HG02571 (cell line): ENCODE measurements around the gene COL5A2.

Source experiments
- ATAC-seq: cut with Tn5 transposase; IDR thresholded peaks from one replicate; pipeline ENCODE4 v1.9.1; 2021; ENCODE audit warnings: mild to moderate bottlenecking, moderate library complexity; ENCODE audit not compliant: unreplicated experiment

The COL5A2 gene

DNA sequence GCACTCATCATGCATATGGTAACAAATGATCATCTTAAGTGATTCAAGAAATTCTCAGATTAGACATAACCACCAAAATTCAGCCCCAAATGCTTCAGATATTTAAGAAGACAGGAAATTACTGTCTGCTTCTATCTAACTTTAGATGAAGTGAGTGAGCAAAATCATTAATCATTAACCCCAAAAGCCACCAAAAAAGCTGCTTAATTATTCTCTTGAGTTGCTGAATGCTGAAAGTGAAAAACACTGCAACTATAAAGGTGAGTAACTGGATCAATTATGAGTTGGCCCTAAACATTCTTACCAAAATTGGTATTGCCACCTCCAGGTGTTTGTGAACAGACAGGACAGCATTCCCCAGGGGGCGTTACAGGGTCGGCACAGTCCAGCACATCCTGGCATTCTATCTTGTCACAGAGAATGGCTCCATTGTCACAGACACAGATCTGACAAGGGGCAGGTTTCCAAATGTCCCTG lies 69.6 kb downstream of the COL5A2 start:
- ATAC-seq = peak; percentile 86

DNA sequence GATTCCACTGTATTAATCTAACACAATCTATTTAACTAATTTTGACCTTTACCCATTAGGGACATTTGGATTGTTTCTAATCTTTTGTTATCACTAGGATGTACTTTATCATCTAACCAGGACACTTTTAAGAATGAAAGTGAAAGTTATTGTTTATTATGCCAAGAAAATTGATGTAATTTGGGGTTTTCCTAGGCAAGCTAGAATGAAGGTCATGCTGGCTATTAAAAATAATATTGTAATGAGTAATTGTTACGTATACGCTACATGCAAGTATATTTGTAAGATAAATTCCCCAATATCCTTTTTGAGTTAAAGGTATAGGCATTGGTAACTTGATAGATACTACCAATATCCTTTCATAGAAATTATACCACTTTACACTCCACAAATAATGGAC lies 74.6 kb downstream of the COL5A2 start:
- ATAC-seq = no peak

DNA sequence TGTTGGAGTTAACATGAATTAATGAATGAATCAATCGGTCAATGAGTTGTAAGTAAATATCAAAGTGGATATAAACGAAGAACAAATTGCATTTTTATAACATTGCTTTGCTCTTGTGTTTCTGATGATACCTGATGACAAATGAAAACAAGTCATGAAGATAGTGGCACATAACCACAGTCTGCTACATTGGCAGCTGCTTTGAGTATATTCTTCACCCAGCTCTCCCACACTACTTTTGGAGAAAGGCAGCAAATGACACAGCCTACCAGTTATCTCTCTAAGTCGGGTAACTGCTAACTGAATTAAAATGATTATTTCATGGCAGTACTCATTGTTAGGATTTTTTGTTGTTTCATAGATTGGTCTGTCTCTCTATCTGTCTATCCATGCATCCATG lies 76.8 kb downstream of the COL5A2 start:
- ATAC-seq = no peak

DNA sequence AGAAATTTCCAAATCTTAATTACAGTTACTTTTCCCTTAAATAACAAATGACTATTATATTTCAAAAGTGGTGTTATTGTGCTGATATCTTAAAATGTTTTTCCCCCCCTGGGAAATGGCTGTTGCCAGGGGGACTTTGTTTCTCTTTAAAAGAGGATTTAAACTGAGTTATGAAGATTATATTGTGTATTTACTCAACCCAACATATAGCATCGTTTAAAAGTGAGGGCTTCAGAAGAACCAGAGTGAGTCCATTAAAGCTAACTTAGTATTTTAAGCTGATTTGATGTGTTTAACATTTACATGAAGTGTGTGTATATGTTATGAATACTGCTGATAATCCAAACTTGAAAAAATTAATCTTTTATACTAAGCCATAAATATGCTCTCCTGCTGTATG lies 81.6 kb downstream of the COL5A2 start:
- ATAC-seq = no peak

DNA sequence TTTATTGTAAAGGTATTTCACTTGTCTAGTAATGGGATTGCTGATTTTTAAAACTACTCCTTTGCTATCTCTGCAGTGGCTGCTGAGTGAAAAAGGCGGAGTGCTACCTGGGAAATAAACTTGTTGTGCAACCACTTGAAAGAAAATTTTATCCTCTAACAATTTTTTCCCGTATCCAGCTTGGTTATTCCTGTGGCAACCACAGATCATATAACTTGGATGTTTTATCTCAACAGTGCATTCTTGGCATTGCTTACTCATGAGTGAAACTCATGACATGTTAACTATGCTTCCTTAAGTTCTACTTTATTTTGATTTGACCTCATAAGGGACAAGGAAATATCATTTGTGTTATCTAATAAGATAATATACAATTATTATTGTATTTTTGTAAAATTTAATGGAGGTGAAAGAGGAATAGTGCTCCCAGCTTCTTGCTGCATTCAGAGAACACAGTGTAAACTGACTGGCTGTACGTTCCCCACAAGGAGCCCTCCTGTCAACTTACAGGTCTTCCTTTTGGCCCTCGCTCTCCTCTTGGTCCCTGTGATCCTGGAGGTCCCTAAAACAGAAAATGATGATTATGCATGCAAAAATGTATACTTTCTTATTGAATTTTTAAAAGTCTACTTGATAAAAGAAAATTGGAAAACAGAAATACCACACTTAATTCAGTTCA lies 82.7 kb downstream of the COL5A2 start:
- no peak for ATAC-seq

DNA sequence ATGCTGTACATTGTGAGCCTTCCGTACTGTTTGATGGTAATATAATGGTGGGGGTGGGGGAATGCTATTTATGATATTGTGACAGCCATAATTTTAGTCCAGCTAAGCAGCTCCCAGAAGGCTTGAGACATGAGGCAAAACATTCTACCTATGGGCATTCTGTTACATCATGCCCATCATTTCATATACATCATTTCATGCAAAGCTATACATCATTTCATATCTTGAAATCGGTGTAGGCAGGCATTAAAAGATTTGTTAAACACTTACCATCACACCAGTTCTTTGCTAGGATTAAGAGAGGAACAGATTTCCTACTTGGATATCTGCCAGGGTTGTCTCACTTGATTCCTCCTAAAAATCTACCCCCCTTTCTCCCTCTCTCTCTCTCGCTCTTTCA lies 84.5 kb downstream of the COL5A2 start:
- no peak for ATAC-seq

DNA sequence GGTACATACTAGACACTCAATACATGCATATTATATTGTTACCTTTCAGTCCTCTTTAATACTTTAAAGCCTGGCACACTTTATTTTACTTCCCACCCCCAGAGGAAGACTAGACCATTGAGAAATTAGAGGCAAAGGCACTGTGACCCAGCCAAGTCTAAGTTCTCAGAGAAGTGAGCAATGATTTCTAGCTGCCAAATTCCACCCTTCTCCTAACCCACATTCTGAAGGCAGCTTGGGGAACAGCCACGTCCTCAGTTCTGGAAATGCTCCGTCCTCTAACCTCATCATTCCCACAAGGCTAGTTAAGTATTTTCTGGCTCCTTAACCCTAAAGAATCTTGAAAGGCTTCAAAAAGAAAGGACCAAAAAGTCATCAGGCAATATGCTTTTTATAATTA lies 86.6 kb downstream of the COL5A2 start:
- ATAC-seq = no peak

DNA sequence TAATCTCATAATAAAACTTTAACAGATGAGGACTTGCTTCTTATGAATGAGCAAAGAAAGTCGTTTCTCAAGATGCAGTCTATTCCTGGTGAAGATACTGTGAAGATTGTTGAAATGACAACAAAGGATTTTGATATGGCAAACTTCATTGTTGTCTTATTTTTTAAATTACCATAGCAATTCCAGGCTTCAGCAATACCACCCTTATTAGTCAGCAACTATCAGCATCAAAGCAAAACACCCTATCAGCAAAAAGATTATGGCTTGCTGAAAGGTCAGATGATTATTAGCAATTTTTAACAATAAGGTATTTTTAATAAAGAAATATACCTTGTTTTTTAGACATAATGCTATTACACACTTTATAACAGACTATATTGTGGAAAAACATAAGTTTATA lies 88.3 kb downstream of the COL5A2 start:
- ATAC-seq = no peak

DNA sequence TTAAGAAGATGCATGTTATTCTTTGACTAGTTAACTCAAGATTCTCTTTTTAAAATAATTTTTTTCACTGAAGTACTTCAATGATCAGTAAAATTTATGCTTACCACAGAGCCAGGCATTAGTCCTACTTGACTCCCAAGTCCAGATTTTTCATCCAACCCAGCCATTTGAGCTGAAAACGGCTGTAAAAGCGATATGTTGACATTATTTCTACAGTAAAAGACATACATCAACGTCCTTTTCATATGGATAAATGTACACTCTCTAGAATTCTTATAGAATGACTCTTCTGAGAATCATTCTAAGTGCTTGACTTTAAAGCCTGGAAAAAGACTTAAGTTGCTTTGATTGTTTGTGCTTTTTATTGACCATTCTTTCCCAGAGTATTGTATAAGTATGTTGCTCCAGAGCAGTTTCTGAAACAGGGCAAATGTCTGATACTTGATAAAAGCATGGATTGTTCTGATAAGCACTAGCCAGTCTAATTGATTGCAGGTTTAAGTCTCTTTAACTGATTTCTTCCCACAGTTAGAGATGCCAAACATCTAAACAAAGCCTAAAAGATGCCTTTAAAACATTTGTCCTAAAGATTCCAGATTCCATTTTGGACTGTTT lies 90.9 kb downstream of the COL5A2 start:
- no peak for ATAC-seq

DNA sequence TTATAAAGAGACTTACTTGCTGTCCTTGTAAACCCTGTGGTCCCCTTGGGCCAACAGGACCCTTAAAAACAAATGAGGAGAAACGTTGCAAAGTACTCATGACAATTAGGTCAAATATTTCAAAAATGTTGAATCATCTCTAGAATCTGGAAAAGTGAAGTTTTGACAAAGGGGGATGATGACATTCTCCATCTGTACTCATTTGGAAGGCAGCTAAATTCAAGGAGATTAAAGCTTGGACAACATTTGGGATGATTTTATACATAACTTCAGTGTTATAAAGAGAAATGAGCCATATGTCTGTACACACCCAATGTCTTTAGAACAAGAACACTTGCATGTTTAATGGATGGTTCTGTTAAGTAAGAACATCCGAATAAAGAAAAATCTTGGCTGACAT lies 92.9 kb downstream of the COL5A2 start:
- ATAC-seq = no peak

DNA sequence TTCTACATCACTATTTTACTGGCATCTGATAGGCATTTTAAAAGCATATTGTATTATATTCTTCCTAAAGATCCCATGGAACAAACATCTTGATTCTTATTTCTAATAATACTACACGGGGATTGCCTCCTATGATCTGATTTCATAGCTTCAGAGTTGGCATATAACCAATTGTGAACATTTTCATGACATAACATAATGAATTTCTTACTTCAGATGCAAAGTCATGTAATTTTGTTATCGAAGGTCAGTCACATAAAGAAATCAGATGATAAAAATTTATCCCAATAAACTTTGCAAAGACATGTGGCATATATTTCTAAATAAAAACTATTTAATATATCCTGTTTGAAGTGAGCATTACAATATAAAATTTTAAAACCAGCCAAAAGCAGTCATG lies 93.3 kb downstream of the COL5A2 start:
- ATAC-seq = no peak

DNA sequence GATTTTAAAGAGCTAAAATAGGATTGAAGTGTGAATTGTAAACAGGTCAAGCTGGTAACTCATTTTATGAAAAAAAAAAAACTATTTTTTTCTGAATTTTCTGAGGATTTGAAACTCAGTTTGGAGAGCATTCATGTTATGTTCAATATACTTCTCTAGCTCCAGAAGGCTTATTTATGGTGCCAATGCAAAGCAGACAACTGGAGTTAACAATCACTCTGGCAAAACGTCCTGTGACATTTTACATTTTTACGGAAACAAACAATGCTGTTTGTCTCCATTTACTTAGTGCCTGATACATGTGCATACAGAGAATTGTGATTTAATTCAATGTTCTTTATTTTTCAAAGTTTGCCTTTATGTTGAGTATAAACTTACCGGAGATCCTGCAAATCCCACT lies 96.0 kb downstream of the COL5A2 start:
- ATAC-seq = no peak

DNA sequence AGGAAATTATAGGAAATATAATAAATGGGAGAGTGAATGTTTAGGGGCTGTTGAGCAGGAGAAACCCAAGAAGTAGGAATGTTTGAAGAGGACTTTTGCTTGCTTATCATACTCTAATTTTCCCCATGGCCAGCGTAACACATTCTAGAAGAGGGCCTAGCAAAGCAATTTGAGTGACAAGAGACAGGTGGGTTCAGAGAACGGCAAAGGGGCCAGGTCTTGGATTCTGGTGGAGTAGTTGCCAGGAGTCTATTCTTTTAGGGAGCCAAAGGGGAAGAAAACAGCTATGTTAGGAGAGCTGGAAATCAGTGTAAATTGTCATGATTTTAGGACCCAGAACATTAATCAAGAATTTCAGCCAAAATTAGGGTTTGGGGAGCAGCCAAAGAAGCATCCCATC lies 96.5 kb downstream of the COL5A2 start:
- no peak for ATAC-seq

DNA sequence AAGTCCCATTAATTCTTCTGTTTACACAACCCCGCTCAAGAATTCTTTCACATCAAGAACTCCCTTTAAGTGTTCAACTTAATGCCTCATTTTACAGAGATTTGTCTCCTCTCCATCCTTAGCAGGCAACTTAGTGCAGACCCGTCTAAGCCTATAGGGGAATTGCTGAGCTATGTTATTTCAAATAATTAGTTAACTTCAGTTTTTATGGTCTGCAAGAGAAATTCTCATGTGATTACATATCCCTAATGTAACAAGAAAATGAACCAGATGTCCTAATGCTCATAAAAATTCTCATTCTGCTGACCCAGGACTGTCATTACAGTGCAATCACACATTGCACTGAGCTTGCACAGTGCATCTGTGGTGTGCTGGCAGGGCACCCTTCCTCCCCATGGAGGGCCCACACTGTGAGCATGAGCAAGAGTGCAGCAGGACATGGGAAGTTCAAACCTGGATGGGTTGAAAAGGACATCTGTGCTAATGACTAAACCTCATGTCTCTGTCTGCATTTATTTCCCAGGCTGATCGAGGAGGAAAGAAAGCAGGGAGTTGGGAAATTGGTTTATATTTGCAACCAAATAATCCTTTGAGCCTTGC lies 97.1 kb downstream of the COL5A2 start:
- no peak for ATAC-seq

DNA sequence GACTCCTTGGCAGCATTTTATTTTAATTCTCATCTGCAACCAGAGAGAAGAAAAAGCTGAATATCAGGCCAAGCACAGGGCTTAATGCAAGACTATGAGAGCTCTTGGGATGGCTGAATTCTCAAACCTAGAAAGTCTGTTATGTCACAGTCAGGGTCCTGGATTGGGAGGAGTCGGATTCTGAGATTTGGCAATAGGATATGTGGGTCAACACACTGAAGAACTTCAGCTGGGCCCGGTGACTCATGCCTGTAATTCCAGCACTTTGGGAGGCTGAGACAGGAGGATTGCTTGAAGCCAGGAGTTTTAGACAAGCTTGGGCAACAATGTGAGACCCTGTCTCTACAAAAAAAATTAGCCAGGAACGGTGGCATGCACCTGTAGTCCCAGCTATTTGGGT lies 103.0 kb downstream of the COL5A2 start:
- ATAC-seq = no peak

DNA sequence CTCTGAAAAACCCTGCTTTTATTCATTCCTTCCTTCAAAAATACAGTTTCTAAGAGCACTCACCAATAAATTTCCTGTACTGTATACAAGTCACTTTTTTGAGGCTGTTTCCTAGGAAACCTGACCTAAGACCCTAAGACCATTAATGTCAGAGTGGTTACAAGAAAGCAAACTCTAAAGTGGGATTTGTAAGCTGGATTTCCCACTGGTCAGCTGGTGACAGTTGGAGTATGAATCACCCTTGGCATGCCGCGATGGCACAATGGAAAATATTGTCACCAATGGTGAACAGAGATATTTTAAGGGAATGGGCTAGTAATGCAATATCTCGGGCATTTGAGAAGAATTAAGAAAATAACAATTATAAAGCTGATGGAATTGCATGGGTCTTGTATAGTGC lies 103.4 kb downstream of the COL5A2 start:
- no peak for ATAC-seq

DNA sequence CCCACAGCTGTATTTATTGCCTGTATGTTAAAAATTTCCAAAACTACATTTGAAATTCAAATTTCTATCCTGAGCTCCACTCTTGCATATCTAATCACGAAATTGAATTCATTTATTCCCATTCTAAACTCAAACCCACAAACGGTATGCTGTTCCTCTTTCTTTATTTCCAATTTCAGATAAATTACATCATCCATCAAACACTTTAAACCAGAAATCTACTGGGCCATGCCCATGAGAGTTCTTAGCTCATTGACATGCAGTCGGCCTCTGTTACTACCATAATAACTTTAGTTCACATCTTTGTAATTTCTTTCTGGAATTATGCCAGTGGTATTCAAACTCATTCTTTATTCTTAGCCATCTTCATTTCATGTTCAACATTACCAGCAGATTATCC lies 105.1 kb downstream of the COL5A2 start:
- no peak for ATAC-seq

DNA sequence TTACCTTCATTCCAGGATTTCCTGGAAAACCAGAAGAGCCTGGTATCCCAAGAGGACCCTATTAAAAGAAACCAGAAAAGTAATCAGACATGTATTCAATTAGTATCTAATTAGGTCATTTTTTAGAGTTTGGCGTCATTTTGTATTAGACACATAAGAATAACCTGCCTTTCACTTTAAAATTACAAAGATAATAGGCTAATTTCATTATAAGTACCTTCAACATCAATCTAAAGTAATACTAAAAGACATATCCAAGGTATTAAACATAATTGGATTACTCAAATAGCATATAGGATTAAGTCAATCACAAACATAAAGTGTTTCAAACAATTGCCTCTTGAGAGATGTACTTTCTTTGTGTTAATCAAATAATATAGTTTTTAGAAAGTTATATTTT lies 107.5 kb downstream of the COL5A2 start:
- ATAC-seq = no peak

DNA sequence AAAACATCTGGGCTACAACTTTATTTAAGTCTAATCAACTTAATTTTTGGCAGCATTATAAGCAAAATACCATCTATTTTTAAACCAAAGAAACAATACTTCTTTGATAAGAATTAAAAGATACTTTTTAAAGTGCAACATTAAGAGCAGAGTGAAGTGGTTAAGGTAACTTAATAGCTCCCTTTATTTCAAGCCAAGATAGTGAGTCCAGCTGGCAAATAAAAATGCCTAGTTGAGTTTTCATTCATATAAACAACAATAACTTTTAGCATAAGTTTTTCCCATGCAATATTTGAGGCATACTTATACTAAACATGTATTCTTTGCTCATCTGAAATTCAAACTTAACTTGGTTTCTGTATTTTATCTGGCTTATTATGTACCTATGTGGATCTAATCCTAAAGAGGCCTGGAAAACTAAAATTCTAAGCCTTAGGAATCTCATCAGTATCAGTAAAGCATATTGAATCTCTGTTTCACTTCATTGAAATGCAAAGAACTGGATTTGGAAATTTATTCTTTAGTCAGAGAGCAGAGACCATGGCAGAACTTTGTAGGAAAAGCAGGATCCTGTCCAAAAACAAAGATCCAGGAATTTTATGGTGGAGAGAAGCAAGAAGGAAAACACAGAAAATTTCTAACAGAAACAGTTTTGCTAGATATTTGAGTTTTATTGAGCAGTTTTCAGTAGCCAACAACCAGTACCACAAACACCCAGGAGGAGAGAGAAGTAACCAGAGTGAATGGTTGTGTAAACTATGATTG lies 109.5 kb downstream of the COL5A2 start:
- no peak for ATAC-seq

DNA sequence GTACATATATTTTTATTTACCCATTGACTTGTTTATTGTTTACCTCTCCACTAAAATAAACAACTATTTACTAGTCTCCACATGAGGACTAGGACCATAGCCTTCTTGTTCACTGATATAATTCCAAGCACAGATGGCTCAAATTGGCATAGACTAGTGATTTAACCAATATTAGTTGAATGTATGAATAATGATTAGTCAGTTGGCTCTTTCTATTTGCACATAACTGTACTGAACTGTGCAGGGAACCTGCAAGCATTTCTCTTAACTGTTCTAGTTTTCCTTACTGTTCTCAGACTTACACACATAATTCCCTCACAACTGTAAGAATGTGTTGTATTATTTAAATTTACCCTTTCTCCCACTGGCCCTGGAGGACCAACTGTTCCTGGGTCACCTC lies 113.5 kb downstream of the COL5A2 start:
- ATAC-seq = no peak

DNA sequence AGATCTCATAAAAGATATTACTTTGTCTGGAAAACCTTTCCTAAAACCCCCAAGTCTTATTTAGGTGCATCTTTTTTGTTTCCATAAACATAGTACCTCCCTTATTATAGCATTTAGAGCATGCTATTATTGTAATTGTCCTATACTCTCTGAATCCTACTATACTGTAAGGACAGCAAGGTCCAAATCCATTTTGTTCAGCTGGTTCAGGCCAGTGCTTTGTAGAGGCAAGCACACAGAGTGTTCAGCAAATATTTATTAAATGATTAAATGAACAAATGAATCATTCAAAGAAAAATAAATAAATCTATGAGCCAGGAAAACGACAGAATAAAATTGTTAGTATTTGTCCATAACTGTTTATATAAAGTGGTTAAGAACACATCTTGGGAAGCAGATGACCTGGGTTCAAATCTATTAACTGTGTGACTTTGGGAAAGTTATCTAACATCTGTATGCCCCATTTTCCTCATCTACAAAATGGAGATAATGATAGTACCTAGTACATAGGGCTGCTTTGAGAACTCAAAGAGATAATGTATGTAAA lies 119.4 kb downstream of the COL5A2 start:
- no peak for ATAC-seq

DNA sequence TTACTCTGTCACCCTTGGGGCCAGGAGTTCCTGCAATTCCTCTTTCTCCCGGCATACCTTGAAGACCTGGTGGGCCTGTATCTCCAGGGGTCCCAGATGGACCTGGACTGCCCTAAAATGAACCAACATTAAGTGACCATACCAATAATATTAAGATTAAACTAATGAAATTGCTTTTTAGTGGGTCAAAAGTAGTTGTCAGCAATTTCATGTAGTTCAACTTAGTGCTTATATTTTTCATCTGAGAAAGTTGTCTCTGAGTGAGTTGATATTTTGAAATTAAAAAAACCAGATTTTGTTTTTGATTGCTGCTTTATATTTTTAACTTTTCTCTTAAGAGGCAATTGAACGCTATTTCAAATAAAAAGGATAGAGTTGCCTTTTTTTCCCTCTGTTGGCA lies 122.2 kb downstream of the COL5A2 start:
- no peak for ATAC-seq
